Renal cortical epithelial cell (primary cell): ENCODE data around the gene BEND5. TPM values are rescaled to one million over a fixed set of nuclear protein-coding genes. Genes with fewer than 3 reads are reported as not detected.
A peak's percentile ranks its signal among the peaks of the same experiment; 100 is the strongest.

ENCODE experiments used
- DNase-seq: peaks from one replicate; pipeline ENCODE4 v3.0.0-alpha.2; 2011; ENCODE audit warnings: low read depth
- total RNA-seq: library from RNA; depleted of rRNA; stranded (reverse); fragments of >200 nt; gene quantifications from 2 replicates; pipeline ENCODE4 v1.2.3, GENCODE V29; 2014

The BEND5 gene
- total RNA-seq, 1 donor from 2014 or later, result 6.0 TPM

GRCh38 chr1:48680411-48681035 is 96.2 kb downstream of the BEND5 start:
- no peak for DNase-seq

GRCh38 chr1:48679859-48680258 is 96.8 kb downstream of the BEND5 start:
- no peak for DNase-seq

- peak; percentile 59 for DNase-seq
These were observed 97.8 kb downstream of the BEND5 start for GRCh38 chr1:48678710-48679505.
